ENCODE measurements around the gene GALNT16.

- no peak for TF ChIP-seq CTCF (IDR thresholded peaks at IDR 0.05; ENCODE audit: control extremely low read depth in 1 of 3, insufficient read depth in 1 of 3, low read depth in 1 of 3, low read length in 3 of 3)
- TF ChIP-seq EZH2 (IDR thresholded peaks at IDR 0.05; ENCODE audit: low read depth, low read length, severe bottlenecking): no peak
- no peak for TF ChIP-seq BRCA1 (IDR thresholded peaks at IDR 0.05; ENCODE audit: low read depth, low read length)
- no peak for TF ChIP-seq POLR2A (IDR thresholded peaks at IDR 0.05; ENCODE audit: control extremely low read depth in 1 of 2, low read depth in 2 of 2, low read length in 2 of 2)
- TF ChIP-seq BCL11A (IDR thresholded peaks at IDR 0.05; ENCODE audit: low read depth in 2 of 2, low read length in 2 of 2): no peak
Observed at GRCh38 chr14:69275331-69275730, 15.4 kb downstream of the GALNT16 start.

Measured in H1 (cell line).